Osteoblast (primary cell): Measurements from ENCODE around the gene HID1. TPM values are rescaled to one million over a fixed set of nuclear protein-coding genes. Genes with fewer than 3 reads are reported as not detected.

ENCODE experiments used
- DNase-seq: peaks from one replicate; pipeline ENCODE4 v3.0.0; 2011; ENCODE audit warnings: low spot score, mixed read lengths; ENCODE audit not compliant: insufficient read length; ENCODE audit errors: missing footprints
- H2AFZ ChIP-seq: 2 replicates; pipeline ENCODE4 v1.6.0; 2011; ENCODE audit warnings: mild to moderate bottlenecking, low read length
- H3K27ac ChIP-seq: 2 replicates; pipeline ENCODE4 v1.5.1; 2011; ENCODE audit warnings: mild to moderate bottlenecking, low read depth, low read length, moderate library complexity
- H3K27me3 ChIP-seq: 2 replicates; pipeline ENCODE4 v1.6.0; 2012; ENCODE audit warnings: mild to moderate bottlenecking, control low read depth, inconsistent platforms, low read length, moderate library complexity; ENCODE audit not compliant: insufficient read depth
- H3K36me3 ChIP-seq: 2 replicates; pipeline ENCODE4 v1.5.1; 2011; ENCODE audit warnings: mild to moderate bottlenecking, low read length, control low read depth, moderate library complexity; ENCODE audit not compliant: insufficient read depth
- H3K4me1 ChIP-seq: 2 replicates; pipeline ENCODE4 v1.5.1; 2011; ENCODE audit warnings: mild to moderate bottlenecking, low read length, control low read depth, moderate library complexity; ENCODE audit not compliant: insufficient read depth
- H3K4me2 ChIP-seq: 2 replicates; pipeline ENCODE4 v1.6.0; 2011; ENCODE audit warnings: mild to moderate bottlenecking, low read length; ENCODE audit not compliant: insufficient read depth
- H3K4me3 ChIP-seq: fragments of 200-600 bp; sonication (generic); 3 replicates; pipeline ENCODE4 v1.5.1; 2012; ENCODE audit warnings: mild to moderate bottlenecking, low read length, inconsistent platforms; ENCODE audit not compliant: insufficient read depth
- H3K79me2 ChIP-seq: 2 replicates; pipeline ENCODE4 v1.6.0; 2012; ENCODE audit warnings: mild to moderate bottlenecking, low read length, control low read depth, inconsistent platforms; ENCODE audit not compliant: insufficient read depth
- H3K9me3 ChIP-seq: 2 replicates; pipeline ENCODE4 v1.5.1; 2011; ENCODE audit warnings: low read depth, low read length, control low read depth
- H4K20me1 ChIP-seq: 2 replicates; pipeline ENCODE4 v1.6.0; 2012; ENCODE audit warnings: mild to moderate bottlenecking, low read length, control low read depth; ENCODE audit not compliant: insufficient read depth
- total RNA-seq: library from RNA; depleted of rRNA; stranded (reverse); fragments of >200 nt; gene quantifications from 2 replicates; pipeline ENCODE4 v1.2.3, GENCODE V29; 2012
- TF ChIP-seq, protein P1 (sequence below): IDR thresholded peaks from 2 replicates; pipeline ENCODE4 v1.5.1; 2011; ENCODE audit warnings: mild to moderate bottlenecking, low read depth, low read length, moderate library complexity; ENCODE audit errors: extremely low read depth

HID1 gene
- total RNA-seq, 1 donor = 0.36 TPM

DNA sequence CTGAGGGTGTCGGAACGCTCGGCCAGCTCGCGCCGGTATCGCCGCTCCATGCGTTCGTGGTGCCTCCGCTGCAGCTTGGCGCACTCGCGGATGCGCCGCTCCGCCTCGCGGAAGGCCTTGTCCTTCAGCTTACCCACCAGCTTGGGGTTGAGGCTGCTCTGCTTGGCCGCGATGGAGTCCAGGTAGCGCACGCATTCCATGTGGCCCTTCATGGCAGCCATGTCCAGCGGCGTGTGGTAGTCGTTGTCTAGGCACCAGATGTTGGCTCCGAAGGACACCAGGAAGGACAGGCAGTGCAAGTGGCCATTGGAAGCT lies 52.3 kb downstream of the HID1 start:
- no peaks in the 10 kb centered on the region for H3K79me2 ChIP-seq
- no peaks in the 10 kb centered on the region for H3K4me1 ChIP-seq
- no peak overlapping the region for H3K27ac ChIP-seq
- H3K27me3 ChIP-seq = peaks cover 39% of the 10 kb centered on the region
- H3K9me3 ChIP-seq = no peaks in the 10 kb centered on the region
- no peak overlapping the region for H3K4me2 ChIP-seq
- no peaks in the 10 kb centered on the region for H4K20me1 ChIP-seq
- no peaks in the 10 kb centered on the region for H3K36me3 ChIP-seq
- peak; percentile 56 for DNase-seq
- no peak overlapping the region for H3K4me3 ChIP-seq
- H2AFZ ChIP-seq = no peak overlapping the region
- TF ChIP-seq, protein P1, sequence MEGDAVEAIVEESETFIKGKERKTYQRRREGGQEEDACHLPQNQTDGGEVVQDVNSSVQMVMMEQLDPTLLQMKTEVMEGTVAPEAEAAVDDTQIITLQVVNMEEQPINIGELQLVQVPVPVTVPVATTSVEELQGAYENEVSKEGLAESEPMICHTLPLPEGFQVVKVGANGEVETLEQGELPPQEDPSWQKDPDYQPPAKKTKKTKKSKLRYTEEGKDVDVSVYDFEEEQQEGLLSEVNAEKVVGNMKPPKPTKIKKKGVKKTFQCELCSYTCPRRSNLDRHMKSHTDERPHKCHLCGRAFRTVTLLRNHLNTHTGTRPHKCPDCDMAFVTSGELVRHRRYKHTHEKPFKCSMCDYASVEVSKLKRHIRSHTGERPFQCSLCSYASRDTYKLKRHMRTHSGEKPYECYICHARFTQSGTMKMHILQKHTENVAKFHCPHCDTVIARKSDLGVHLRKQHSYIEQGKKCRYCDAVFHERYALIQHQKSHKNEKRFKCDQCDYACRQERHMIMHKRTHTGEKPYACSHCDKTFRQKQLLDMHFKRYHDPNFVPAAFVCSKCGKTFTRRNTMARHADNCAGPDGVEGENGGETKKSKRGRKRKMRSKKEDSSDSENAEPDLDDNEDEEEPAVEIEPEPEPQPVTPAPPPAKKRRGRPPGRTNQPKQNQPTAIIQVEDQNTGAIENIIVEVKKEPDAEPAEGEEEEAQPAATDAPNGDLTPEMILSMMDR = no peak

DNA sequence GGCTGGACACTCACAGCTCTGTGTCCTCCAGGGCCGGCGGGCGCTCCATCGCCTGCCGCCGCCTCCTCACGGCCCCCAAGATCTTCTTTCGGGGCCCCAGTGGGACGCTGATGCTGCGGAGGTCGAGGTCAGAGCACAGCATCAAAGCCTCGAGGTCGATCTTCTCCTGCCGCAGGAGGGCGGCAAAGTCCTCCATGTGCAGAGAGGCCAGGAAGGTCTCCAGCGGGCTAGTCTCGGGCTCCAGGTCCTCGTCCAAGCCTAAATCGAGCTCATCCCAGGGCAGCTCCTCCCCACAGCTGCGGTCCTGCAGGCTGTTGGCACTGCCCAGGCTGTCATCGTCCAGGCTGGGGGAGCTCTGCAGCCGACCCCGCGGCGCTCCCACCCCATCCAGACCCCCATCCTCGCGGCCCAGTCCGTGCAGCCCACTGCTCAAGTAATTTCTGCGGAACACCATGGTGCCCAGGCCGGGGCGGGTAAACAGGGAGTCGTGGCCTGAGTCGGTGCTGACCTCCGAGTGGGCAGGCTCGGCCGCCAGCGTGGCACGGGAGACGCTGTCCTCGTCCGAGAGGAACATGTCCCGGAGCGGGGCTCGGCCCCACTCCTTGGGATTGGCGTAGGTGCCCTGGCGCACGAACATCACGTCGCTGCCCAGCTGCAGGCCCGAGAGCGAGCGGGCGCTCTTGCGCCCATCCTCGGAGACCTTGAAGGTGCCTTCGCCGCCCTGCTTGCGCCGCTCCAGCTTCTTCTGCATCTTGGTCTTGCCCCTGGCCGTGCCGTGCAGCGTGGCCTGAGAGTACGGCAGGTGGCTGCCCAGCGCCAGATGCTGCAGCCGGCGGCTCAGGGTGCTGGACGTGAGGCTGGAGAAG lies 52.9 kb downstream of the HID1 start:
- peak; percentile 93 for DNase-seq
- Histone ChIP-seq H2AFZ (no peak overlapping the region), H4K20me1 (no peaks in the 10 kb centered on the region), H3K79me2 (no peaks in the 10 kb centered on the region), H3K36me3 (no peaks in the 10 kb centered on the region), H3K27me3 (peaks cover 33% of the 10 kb centered on the region), H3K9me3 (no peaks in the 10 kb centered on the region), H3K27ac (no peak overlapping the region), H3K4me2 (no peak overlapping the region), H3K4me1 (no peaks in the 10 kb centered on the region), H3K4me3 (no peak overlapping the region)
- TF ChIP-seq, protein P1 = no peak

DNA sequence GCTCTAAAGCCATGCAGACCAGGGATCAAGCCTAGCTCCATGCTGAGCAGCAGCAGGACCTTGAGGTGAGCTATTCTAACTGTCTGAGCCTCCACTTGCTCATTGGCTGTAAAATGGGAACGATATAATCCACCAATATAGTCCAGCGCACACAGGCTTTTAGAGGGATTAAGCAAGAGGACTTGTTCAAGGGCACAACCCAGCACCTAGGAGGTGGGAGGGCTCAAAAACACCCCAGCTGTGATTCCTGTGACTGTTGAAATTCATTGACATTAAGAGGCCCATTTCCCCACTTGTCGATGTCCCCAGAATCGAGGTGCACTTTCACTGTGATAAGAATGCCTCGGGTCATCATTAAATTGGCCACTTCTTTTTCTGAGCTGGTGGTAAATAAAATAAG lies 53.7 kb downstream of the HID1 start:
- DNase-seq = peak; percentile 75
- H3K36me3 ChIP-seq = no peaks in the 10 kb centered on the region
- no peaks in the 10 kb centered on the region for H3K79me2 ChIP-seq
- no peaks in the 10 kb centered on the region for H3K4me1 ChIP-seq
- H3K4me2 ChIP-seq = no peak overlapping the region
- TF ChIP-seq, protein P1 = no peak
- H3K27me3 ChIP-seq = peaks cover 25% of the 10 kb centered on the region
- no peaks in the 10 kb centered on the region for H3K9me3 ChIP-seq
- H4K20me1 ChIP-seq = no peaks in the 10 kb centered on the region
- H3K4me3 ChIP-seq = no peak overlapping the region
- H2AFZ ChIP-seq = no peak overlapping the region
- no peak overlapping the region for H3K27ac ChIP-seq

DNA sequence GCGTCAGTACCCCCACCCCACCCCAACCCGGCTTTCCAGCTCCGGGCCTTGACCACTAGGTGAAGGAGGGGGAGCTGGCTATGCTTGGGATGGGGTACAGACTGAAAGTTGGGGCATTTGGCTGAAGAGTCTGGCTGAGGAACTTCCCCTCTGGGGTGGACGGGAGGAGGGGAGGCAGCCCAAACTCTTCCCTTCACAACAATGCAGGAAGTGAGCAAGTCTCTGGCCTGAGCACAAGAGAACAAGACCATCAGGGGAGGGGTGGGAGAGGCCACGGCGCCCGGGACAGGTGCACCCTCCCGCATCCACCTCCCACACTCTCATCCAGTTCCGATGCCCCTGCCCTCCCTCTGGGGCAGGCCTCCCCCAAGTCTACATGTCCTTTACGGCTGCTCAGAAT lies 55.1 kb downstream of the HID1 start:
- Histone ChIP-seq H4K20me1 (no peaks in the 10 kb centered on the region), H2AFZ (no peak overlapping the region), H3K9me3 (no peaks in the 10 kb centered on the region), H3K27ac (no peak overlapping the region), H3K79me2 (no peaks in the 10 kb centered on the region), H3K4me3 (no peak overlapping the region), H3K27me3 (peaks cover 12% of the 10 kb centered on the region), H3K4me2 (no peak overlapping the region), H3K4me1 (no peaks in the 10 kb centered on the region), H3K36me3 (no peaks in the 10 kb centered on the region)
- peak; percentile 81 for DNase-seq
- TF ChIP-seq, protein P1 = no peak
